Measurements from ENCODE around the gene VPS13C. TPM values are rescaled to one million over a fixed set of nuclear protein-coding genes. Genes with fewer than 3 reads are reported as not detected.

The VPS13C gene
- total RNA-seq, 6 experiments from 2014 or later: 21.0 to 29.8 (median 22.6) TPM

GRCh38 chr15:61915640-61916039 is 144.6 kb downstream of the VPS13C start:
- Mint-ChIP-seq H3K36me3 (ENCODE audit: low read depth) (peaks cover 11% of the 10 kb centered on the region; the same call in 1 of the 2 replicates), H3K27ac (peak overlapping the region; percentile 74), H3K9me3 (no peaks in the 10 kb centered on the region), H3K4me3 (no peak overlapping the region; the same call in 1 of the 2 replicates), H3K27me3 (ENCODE audit: insufficient read depth) (no peaks in the 10 kb centered on the region; the same call in 1 of the 2 replicates), H3K4me1 (ENCODE audit: low read depth) (peaks cover 22% of the 10 kb centered on the region)
- no peak for DNase-seq
- TF ChIP-seq, protein P1, sequence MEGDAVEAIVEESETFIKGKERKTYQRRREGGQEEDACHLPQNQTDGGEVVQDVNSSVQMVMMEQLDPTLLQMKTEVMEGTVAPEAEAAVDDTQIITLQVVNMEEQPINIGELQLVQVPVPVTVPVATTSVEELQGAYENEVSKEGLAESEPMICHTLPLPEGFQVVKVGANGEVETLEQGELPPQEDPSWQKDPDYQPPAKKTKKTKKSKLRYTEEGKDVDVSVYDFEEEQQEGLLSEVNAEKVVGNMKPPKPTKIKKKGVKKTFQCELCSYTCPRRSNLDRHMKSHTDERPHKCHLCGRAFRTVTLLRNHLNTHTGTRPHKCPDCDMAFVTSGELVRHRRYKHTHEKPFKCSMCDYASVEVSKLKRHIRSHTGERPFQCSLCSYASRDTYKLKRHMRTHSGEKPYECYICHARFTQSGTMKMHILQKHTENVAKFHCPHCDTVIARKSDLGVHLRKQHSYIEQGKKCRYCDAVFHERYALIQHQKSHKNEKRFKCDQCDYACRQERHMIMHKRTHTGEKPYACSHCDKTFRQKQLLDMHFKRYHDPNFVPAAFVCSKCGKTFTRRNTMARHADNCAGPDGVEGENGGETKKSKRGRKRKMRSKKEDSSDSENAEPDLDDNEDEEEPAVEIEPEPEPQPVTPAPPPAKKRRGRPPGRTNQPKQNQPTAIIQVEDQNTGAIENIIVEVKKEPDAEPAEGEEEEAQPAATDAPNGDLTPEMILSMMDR (IDR thresholded peaks at IDR 0.05): no peak

DNA sequence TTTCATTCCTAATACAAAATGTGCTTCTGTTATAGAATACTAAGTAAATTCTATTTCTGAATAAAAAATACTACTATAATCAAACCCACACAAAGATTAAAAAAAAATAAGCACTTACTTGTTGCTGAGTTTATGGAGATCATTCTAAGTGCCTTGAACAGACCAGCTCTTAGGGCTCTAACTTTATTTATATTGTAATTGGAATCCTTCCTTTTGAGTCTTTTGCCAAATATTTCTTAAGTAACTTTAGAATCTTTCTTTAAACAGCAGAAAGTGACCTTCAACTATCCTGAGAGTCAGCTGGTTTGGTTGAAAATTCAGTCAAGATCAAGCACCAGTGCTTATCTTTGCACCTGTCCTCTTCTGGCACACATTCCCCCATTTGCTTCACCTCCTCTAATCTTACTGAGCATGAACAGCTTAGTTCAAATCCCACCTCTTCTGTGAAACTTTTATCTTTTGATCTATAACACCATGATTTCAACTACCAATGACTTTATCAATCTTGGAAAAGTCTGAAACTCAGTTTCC is 149.3 kb downstream of the VPS13C start:
- Mint-ChIP-seq H3K36me3 (ENCODE audit: low read depth) (peaks cover 25% of the 10 kb centered on the region), H3K27ac (no peak overlapping the region), H3K4me1 (ENCODE audit: low read depth) (peaks cover 16% of the 10 kb centered on the region), H3K27me3 (ENCODE audit: insufficient read depth) (no peaks in the 10 kb centered on the region; the same call in 1 of the 2 replicates), H3K4me3 (no peak overlapping the region), H3K9me3 (no peaks in the 10 kb centered on the region)
- TF ChIP-seq, protein P1 (IDR thresholded peaks at IDR 0.05): no peak
- no peak for DNase-seq

DNA sequence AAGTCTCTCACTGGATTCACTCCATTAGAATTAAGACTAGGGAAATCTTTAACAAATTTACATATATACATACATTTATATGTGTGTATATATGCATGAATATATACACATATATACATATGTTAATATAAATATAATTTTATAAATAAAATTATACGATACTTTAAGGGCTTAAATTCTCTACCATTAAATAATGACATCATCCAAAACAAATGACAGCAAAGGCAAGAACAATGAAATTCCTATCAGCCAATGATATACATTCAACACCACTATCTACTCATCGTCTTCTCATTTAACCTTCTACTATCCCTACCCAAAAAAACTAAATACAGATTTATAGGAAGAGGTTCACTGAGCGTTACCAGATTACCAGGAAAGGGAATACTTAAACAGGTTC is 152.0 kb downstream of the VPS13C start:
- Mint-ChIP-seq H3K9me3 (no peaks in the 10 kb centered on the region), H3K27ac (no peak overlapping the region), H3K27me3 (ENCODE audit: insufficient read depth) (no peaks in the 10 kb centered on the region; the same call in 1 of the 2 replicates), H3K36me3 (ENCODE audit: low read depth) (peaks cover 38% of the 10 kb centered on the region), H3K4me1 (ENCODE audit: low read depth) (peaks cover 6% of the 10 kb centered on the region; the same call in 1 of the 2 replicates), H3K4me3 (no peak overlapping the region)
- TF ChIP-seq, protein P1 (IDR thresholded peaks at IDR 0.05): no peak
- no peak for DNase-seq

- Mint-ChIP-seq H3K27ac (no peak overlapping the region), H3K4me3 (no peak overlapping the region), H3K27me3 (ENCODE audit: insufficient read depth) (no peaks in the 10 kb centered on the region; the same call in 1 of the 2 replicates), H3K9me3 (no peaks in the 10 kb centered on the region), H3K4me1 (ENCODE audit: low read depth) (peaks cover 6% of the 10 kb centered on the region; the same call in 1 of the 2 replicates), H3K36me3 (ENCODE audit: low read depth) (peaks cover 44% of the 10 kb centered on the region)
- TF ChIP-seq, protein P1 (IDR thresholded peaks at IDR 0.05): no peak
- DNase-seq: no peak
These were observed 152.5 kb downstream of the VPS13C start for GRCh38 chr15:61907753-61908086.

GRCh38 chr15:61906961-61907752 is 153.1 kb downstream of the VPS13C start:
- Mint-ChIP-seq H3K27ac (no peak overlapping the region), H3K4me1 (ENCODE audit: low read depth) (peaks cover 6% of the 10 kb centered on the region; the same call in 1 of the 2 replicates), H3K27me3 (ENCODE audit: insufficient read depth) (no peaks in the 10 kb centered on the region; the same call in 1 of the 2 replicates), H3K9me3 (no peaks in the 10 kb centered on the region), H3K36me3 (ENCODE audit: low read depth) (peaks cover 49% of the 10 kb centered on the region), H3K4me3 (no peak overlapping the region)
- TF ChIP-seq, protein P1 (IDR thresholded peaks at IDR 0.05): no peak
- no peak for DNase-seq
